Measurements from ENCODE around the gene SORCS2.

Gene SORCS2

GRCh38 chr4:7222521-7222920, 30.2 kb downstream of the SORCS2 start:
- no peak for DNase-seq (ENCODE audit: low spot score)

DNA sequence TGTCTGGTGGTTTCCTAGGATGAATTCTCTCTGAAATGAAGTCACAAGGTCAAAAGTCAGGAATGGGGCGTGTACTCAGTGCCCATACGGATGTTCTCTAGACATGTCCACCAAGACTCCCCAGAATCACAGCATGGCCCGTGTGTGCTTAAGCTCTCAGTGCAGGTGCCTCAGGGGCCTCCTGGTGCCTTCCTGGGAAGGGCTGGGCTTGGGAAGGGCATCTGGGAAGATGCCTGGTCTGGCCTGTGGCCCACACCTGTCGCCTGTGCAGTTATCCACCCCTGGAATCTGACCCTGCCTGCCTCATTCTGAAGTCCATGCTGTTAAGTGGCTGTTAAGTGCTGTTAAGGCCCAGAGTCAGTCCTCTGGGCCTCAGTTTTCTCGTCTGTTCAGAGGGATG, 31.2 kb downstream of the SORCS2 start:
- DNase-seq (ENCODE audit: low spot score), result no peak

DNA sequence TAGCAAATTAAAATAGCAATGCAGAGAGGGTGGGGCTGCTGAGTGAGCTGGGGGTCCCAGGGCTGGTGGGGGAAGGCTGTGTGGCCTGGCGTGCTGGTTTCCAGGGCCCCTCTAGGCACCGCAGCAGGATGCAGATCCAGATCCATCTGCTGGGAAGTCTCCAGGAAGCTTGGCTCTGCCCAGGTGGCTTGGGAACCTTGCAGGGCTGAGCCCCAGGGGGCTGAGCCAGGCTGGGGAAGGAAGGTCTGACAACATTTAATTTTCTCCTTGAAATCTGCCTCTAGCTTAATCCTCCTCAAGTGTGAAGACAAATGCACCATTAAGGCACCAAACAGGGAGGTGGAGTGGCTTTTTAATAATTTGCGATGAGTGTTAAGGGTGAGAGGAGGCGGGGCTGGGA, 31.7 kb downstream of the SORCS2 start:
- no peak for DNase-seq (ENCODE audit: low spot score)

GRCh38 chr4:7224878-7225533, 32.7 kb downstream of the SORCS2 start:
- DNase-seq (ENCODE audit: low spot score), result no peak

DNA sequence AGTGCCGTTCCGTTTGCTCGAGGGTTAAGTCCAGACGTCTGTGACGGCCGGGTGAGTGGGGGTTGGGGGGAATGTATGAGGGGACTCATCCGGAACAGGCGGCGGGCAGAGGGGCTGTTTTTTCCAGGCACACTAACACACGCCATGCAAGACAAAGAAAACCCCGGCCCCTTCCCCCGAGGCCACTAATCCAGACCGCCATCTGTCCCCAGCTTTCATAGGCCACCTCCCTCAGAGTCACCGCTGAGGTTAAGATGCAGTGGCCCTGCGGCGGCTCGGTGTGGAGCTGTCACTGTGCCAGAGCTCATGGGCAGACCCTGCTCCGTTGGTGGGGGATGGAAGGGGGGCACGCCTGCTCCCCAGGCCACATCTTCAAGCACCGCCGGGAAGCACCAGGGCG, 34.1 kb downstream of the SORCS2 start:
- no peak for DNase-seq (ENCODE audit: low spot score)

GRCh38 chr4:7227008-7227407, 34.7 kb downstream of the SORCS2 start:
- no peak for DNase-seq (ENCODE audit: low spot score)

GRCh38 chr4:7228734-7229133, 36.4 kb downstream of the SORCS2 start:
- no peak for DNase-seq (ENCODE audit: low spot score)

DNA sequence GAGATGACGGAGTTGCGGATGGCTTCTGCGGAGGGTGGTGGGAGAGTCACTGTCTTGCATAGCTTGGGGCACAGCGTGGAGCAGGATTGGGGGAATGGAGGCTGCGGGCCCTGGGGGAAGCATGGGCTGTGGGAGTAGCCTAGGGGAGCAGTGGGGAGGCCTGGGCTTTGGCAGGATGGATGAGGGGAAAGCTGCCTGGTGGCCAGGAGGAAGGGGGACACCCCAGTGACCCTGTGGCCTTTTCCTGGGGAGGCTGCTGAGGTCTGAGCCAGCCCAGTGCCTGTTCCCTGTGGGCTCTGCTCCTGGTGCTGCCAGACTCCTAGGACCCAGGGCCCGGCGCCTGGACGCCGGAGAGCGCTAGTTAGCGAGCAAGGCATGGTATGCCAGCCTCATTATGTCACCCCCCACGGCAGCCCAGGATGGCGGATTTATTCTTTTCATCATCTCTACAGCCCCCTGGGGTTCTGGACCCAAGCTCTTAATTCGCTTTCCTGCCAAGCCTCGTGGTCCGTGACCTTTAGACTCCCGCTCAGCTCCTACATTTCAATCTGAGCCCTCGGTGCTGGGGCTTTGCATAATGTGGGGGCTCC, 39.8 kb downstream of the SORCS2 start:
- no peak for DNase-seq (ENCODE audit: low spot score)

DNA sequence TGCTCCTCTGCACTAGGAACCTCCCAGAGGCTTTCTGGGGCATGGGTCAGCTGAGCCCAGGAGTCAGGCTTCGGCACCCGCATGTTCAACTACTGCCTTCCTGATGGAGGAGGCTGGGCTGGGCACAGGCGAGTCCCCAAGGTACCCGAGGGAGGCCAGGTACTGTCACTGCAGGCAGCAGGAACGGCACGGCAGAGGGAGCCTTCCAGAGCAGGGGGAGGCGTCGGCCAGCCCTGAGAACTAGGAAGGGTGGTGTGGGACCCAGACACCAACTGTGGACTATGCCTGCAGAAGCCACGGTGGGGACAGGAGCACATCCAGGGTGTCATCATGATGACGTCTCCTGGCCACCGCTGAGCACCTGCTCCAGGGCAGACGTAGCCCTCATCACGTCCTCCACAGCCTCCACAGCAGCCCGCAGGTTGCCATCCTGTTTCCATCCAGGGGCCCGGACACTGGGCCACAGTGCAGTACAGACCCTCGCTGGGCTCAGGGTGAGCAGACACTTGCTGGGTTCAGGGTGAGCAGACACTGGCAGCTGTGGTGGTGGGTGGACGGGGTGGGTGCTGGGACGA, 40.8 kb downstream of the SORCS2 start:
- no peak for DNase-seq (ENCODE audit: low spot score)

GRCh38 chr4:7233601-7234000, 41.3 kb downstream of the SORCS2 start:
- DNase-seq (ENCODE audit: low spot score), result no peak

- no peak for DNase-seq (ENCODE audit: low spot score)
Measured at GRCh38 chr4:7234355-7235029, 42.2 kb downstream of the SORCS2 start.

- no peak for DNase-seq (ENCODE audit: low spot score)
Measured at GRCh38 chr4:7235030-7235380, 42.7 kb downstream of the SORCS2 start.

- DNase-seq (ENCODE audit: low spot score), result no peak
Measured at GRCh38 chr4:7236847-7237246, 44.5 kb downstream of the SORCS2 start.

GRCh38 chr4:7237873-7238272, 45.5 kb downstream of the SORCS2 start:
- DNase-seq (ENCODE audit: low spot score), result no peak

GRCh38 chr4:7238300-7238960, 46.1 kb downstream of the SORCS2 start:
- no peak for DNase-seq (ENCODE audit: low spot score)

- DNase-seq (ENCODE audit: low spot score), result no peak
Measured at GRCh38 chr4:7239101-7239820, 46.9 kb downstream of the SORCS2 start.

GRCh38 chr4:7239844-7240243, 47.5 kb downstream of the SORCS2 start:
- DNase-seq (ENCODE audit: low spot score), result no peak

GRCh38 chr4:7240306-7240705, 48.0 kb downstream of the SORCS2 start:
- DNase-seq (ENCODE audit: low spot score), result no peak

DNA sequence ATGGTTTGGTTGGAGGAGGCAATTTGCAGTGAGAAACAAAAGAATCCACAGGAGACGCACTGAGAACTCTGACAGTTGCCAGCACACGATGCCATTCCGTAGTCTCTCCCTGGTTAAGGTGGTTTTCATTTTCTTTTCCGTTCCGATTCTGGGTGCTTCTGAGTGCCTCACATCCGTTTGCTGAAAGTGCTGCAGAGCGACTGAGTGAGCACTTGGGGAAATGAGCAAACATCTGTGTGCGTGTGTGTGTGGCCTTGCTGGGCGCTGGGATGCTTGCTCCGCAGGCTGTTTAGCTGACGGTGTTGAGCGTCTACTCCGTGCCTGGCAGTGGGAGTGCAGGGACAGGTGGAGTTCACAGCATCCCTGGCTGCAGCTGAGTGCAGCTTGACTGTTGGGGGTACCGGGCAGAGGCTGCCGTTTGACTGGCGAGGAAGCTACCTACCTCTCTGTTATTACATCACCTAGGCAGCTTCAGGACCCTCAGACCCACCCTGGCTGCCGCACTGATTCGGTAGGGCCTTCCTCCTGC, 49.3 kb downstream of the SORCS2 start:
- DNase-seq (ENCODE audit: low spot score), result no peak

- DNase-seq (ENCODE audit: low spot score), result no peak
Measured at GRCh38 chr4:7242766-7243165, 50.4 kb downstream of the SORCS2 start.

DNA sequence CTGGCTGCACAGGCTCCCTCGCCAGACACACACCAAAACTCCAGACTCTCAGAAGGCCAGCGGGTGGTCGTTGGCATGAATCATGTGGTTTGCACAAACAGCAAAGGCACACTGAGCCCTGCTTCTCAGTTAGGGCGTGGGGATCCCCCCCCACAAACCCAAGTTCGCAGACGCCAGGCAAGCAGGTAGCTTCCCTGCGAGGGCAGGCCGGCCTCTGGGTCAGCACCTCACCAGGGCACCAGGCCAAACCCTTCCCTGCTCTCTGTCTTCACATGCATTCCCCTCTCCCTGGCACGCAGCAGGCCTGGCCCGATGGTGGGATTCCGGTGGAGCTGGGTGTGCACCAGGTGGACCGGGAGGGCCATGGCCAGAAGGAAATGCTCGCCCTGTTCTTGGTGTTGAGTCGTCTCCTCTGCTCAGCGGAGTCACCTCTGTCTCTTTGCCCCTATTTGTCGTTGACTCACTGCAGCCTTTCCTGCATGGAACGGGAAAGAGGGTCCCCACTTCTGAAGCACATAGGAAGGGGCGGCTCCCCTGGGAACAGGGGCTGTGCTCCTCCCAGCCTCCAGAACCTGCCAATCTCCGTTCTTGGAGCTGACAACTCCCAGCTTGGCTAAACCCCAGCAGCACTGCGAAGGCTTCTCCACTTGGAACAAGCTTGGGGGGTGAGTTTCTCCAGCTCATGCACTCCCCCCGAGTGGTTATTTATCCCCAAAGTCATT, 51.4 kb downstream of the SORCS2 start:
- no peak for DNase-seq (ENCODE audit: low spot score)

All from germinal center (tissue), 1 donor.